ENCODE measurements around the gene UGT3A2. TPM values are rescaled to one million over a fixed set of nuclear protein-coding genes. Genes with fewer than 3 reads are reported as not detected.

The UGT3A2 gene
- total RNA-seq, 1 donor from 2014 or later: not detected

DNA sequence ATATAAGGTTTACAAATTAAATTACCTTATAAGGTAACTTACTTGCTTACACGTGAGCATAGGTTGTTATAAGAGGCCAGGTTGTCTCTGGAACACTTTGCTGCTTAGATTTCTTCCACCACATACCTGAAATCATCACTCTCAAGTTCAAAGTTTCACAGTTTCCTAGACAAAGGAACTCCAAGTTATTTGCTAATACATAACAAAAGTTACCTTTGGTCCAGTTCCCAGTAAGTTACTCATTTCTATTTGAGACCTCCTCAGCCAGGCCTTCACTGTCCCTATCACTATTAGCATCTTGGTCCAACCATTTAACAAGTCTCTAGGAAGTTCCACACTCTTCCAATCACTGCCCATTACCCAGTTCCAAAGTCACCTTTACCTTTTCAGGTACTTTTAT lies 57.0 kb downstream of the UGT3A2 start:
- Mint-ChIP-seq H3K36me3 (ENCODE audit: low read depth) (no peaks in the 10 kb centered on the region), H3K9me3 (peaks cover 27% of the 10 kb centered on the region), H3K27me3 (no peaks in the 10 kb centered on the region), H3K27ac (no peak overlapping the region), H3K4me1 (no peaks in the 10 kb centered on the region), H3K4me3 (no peak overlapping the region)
- DNase-seq (no peak), ATAC-seq (ENCODE audit: low read depth) (no peak)
- ChIA-PET CTCF (no interaction called here), POLR2A (no interaction called here)
- no peak for TF ChIP-seq CTCF (IDR thresholded peaks at IDR 0.05)
- intact Hi-C loops (cut with micrococcal nuclease): no loop called here

- H3K27ac Mint-ChIP-seq: no peak overlapping the region
- H3K27me3 Mint-ChIP-seq: no peaks in the 10 kb centered on the region
- H3K9me3 Mint-ChIP-seq: peaks cover 12% of the 10 kb centered on the region
- no peaks in the 10 kb centered on the region for H3K4me1 Mint-ChIP-seq
- intact Hi-C loops (cut with micrococcal nuclease): no loop called here
- ATAC-seq (ENCODE audit: low read depth) (no peak), DNase-seq (no peak)
- no peak overlapping the region for H3K4me3 Mint-ChIP-seq
- TF ChIP-seq CTCF (IDR thresholded peaks at IDR 0.05): no peak
- ChIA-PET CTCF (no interaction called here), POLR2A (no interaction called here)
- H3K36me3 Mint-ChIP-seq (ENCODE audit: low read depth): no peaks in the 10 kb centered on the region
These were observed 59.3 kb downstream of the UGT3A2 start for GRCh38 chr5:36007366-36007765.

DNA sequence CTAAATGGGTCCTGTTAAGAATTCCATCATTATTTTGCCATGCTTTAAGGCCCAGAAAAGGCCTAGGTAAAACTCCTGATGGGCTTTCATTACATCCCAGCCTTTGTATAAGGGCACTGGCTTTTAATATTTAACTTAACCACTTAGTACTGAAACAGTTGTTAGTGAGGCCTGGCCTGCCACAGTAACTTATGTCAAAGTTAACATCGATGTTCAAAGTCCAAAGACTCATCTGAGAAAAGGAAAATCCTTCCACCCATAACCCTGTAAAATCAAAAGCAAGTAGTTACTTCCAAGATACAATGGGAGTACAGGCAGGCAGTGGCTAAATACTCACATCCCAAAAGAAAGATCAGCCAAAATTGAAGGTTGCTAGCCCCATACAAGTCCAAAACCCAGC lies 60.5 kb downstream of the UGT3A2 start:
- H3K27ac Mint-ChIP-seq: no peak overlapping the region
- no peak overlapping the region for H3K4me3 Mint-ChIP-seq
- H3K36me3 Mint-ChIP-seq (ENCODE audit: low read depth): no peaks in the 10 kb centered on the region
- ChIA-PET CTCF (no interaction called here), POLR2A (no interaction called here)
- peaks cover 8% of the 10 kb centered on the region for H3K9me3 Mint-ChIP-seq
- DNase-seq (no peak), ATAC-seq (ENCODE audit: low read depth) (no peak)
- H3K4me1 Mint-ChIP-seq: no peaks in the 10 kb centered on the region
- no peaks in the 10 kb centered on the region for H3K27me3 Mint-ChIP-seq
- TF ChIP-seq CTCF (IDR thresholded peaks at IDR 0.05): no peak
- intact Hi-C loops (cut with micrococcal nuclease): no loop called here

- no peak overlapping the region for H3K27ac Mint-ChIP-seq
- no peak for ATAC-seq (ENCODE audit: low read depth)
- H3K9me3 Mint-ChIP-seq: no peaks in the 10 kb centered on the region
- H3K27me3 Mint-ChIP-seq: no peaks in the 10 kb centered on the region
- H3K4me3 Mint-ChIP-seq: no peak overlapping the region
- no peaks in the 10 kb centered on the region for H3K36me3 Mint-ChIP-seq (ENCODE audit: low read depth)
- ChIA-PET CTCF (no interaction called here), POLR2A (no interaction called here)
- H3K4me1 Mint-ChIP-seq: no peaks in the 10 kb centered on the region
- DNase-seq: no peak
- intact Hi-C loops (cut with micrococcal nuclease): no loop called here
- TF ChIP-seq CTCF (IDR thresholded peaks at IDR 0.05): no peak
These were observed 65.7 kb downstream of the UGT3A2 start for GRCh38 chr5:36001032-36001431.

DNA sequence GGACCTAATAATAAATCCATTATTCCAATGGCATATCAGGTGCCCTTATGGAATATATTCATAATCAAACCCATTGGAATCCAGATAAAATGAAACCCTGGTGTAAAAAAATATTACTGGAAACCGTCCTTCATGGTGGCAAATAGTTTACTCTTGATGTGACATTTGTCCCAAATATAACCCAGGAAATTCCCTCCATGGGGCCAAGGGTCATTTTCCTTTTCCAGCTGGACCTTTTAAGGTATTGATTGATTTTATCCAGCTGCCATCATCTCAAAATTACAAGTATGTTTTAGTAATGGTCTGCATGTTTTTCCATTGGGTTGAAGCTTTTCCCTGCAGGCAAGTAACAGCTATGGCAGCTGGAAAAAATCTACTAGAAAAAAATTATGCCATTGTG lies 67.1 kb downstream of the UGT3A2 start:
- H3K4me1 Mint-ChIP-seq: no peaks in the 10 kb centered on the region
- no peaks in the 10 kb centered on the region for H3K27me3 Mint-ChIP-seq
- H3K9me3 Mint-ChIP-seq: no peaks in the 10 kb centered on the region
- TF ChIP-seq CTCF (IDR thresholded peaks at IDR 0.05): no peak
- H3K4me3 Mint-ChIP-seq: no peak overlapping the region
- ATAC-seq (ENCODE audit: low read depth) (no peak), DNase-seq (no peak)
- H3K27ac Mint-ChIP-seq: no peak overlapping the region
- CTCF ChIA-PET: no interaction called here
- intact Hi-C loops (cut with micrococcal nuclease): no loop called here
- no peaks in the 10 kb centered on the region for H3K36me3 Mint-ChIP-seq (ENCODE audit: low read depth)
- POLR2A ChIA-PET: no interaction called here
